Measurements from ENCODE around the gene PIGH. TPM values are rescaled to one million over a fixed set of nuclear protein-coding genes. Genes with fewer than 3 reads are reported as not detected.
A peak's percentile ranks its signal among the peaks of the same experiment; 100 is the strongest.

PIGH gene
- total and polyA plus RNA-seq, 8 donors, result 5.2 to 222 (median 21.0) TPM

- intact Hi-C loops (cut with DNase I; ENCODE audit: low total_unique reads), result no loop called here
- TF ChIP-seq POLR2A (IDR thresholded peaks at IDR 0.05) (no peak), CTCF (IDR thresholded peaks at IDR 0.05) (no peak), POLR2AphosphoS5 (IDR thresholded peaks at IDR 0.05) (no peak), EP300 (IDR thresholded peaks at IDR 0.05) (no peak)
- 85 to 94% (median 92%) methylated on average over 2 of the region's 2 CpGs for WGBS, 5 donors
- no peak overlapping the region for H3K4me3 ChIP-seq
- peak overlapping the region in 3 of 5 donors; percentile 13 to 31 (median 16) for H3K27ac ChIP-seq
- peaks cover 0 to 16% (median 6%) of the 10 kb centered on the region in 4 donors for H3K4me1 ChIP-seq
- H3K36me3 ChIP-seq, result peaks cover 14 to 44% (median 40%) of the 10 kb centered on the region in 4 donors
- no peaks in the 10 kb centered on the region for H3K27me3 ChIP-seq
- DNase-seq, result no peak
- no peaks in the 10 kb centered on the region for H3K9me3 ChIP-seq
Measured at GRCh38 chr14:67644428-67644827, 44.4 kb upstream of the PIGH start.

GRCh38 chr14:67643713-67644112 lies 43.6 kb upstream of the PIGH start:
- intact Hi-C loops (cut with DNase I; ENCODE audit: low total_unique reads), result no loop called here
- no peak for DNase-seq
- no peaks in the 10 kb centered on the region for H3K9me3 ChIP-seq
- 20 to 68% (median 49%) methylated on average over 1 of the region's 1 CpG for WGBS, 5 donors
- peaks cover 10 to 37% (median 33%) of the 10 kb centered on the region in 4 donors for H3K36me3 ChIP-seq
- TF ChIP-seq POLR2A (IDR thresholded peaks at IDR 0.05) (no peak), EP300 (IDR thresholded peaks at IDR 0.05) (no peak), POLR2AphosphoS5 (IDR thresholded peaks at IDR 0.05) (no peak), CTCF (IDR thresholded peaks at IDR 0.05) (no peak)
- H3K27ac ChIP-seq, result peak overlapping the region in 2 of 5 donors; percentile 5 to 40
- H3K4me3 ChIP-seq, result no peak overlapping the region
- H3K4me1 ChIP-seq, result peaks cover 0 to 16% (median 6%) of the 10 kb centered on the region in 4 donors
- no peaks in the 10 kb centered on the region for H3K27me3 ChIP-seq

GRCh38 chr14:67641902-67642749 lies 42.1 kb upstream of the PIGH start:
- H3K4me1 ChIP-seq, result peaks cover 0 to 16% (median 6%) of the 10 kb centered on the region in 4 donors
- DNase-seq, result no peak
- H3K4me3 ChIP-seq, result no peak overlapping the region
- TF ChIP-seq POLR2A (IDR thresholded peaks at IDR 0.05) (no peak), EP300 (IDR thresholded peaks at IDR 0.05) (no peak), POLR2AphosphoS5 (IDR thresholded peaks at IDR 0.05) (no peak)
- 48 to 73% (median 64%) methylated on average over 5 of the region's 5 CpGs for WGBS, 5 donors
- H3K27ac ChIP-seq, result no peak overlapping the region
- H3K36me3 ChIP-seq, result peaks cover 6 to 21% (median 17%) of the 10 kb centered on the region in 4 donors
- H3K9me3 ChIP-seq, result no peaks in the 10 kb centered on the region
- intact Hi-C loops (cut with DNase I; ENCODE audit: low total_unique reads), result no loop called here
- H3K27me3 ChIP-seq, result no peaks in the 10 kb centered on the region

- no peaks in the 10 kb centered on the region for H3K9me3 ChIP-seq
- TF ChIP-seq EP300 (IDR thresholded peaks at IDR 0.05) (no peak), POLR2AphosphoS5 (IDR thresholded peaks at IDR 0.05) (no peak), CTCF (IDR thresholded peaks at IDR 0.05) (no peak), POLR2A (IDR thresholded peaks at IDR 0.05) (no peak)
- no peak for DNase-seq
- peaks cover under 1 to 15% (median 11%) of the 10 kb centered on the region in 4 donors for H3K36me3 ChIP-seq
- no peaks in the 10 kb centered on the region for H3K27me3 ChIP-seq
- H3K4me1 ChIP-seq, result peaks cover 0 to 16% (median 6%) of the 10 kb centered on the region in 4 donors
- H3K4me3 ChIP-seq, result no peak overlapping the region
- 92 to 100% (median 100%) methylated on average over 1 of the region's 1 CpG for WGBS, 5 donors
- no peak overlapping the region for H3K27ac ChIP-seq
- intact Hi-C loops (cut with DNase I; ENCODE audit: low total_unique reads), result no loop called here
Measured at GRCh38 chr14:67641480-67641879, 41.4 kb upstream of the PIGH start.

GRCh38 chr14:67638642-67639041 lies 38.6 kb upstream of the PIGH start:
- no peaks in the 10 kb centered on the region for H3K9me3 ChIP-seq
- DNase-seq, result no peak
- no peaks in the 10 kb centered on the region for H3K4me1 ChIP-seq
- no peak for TF ChIP-seq POLR2AphosphoS5 (IDR thresholded peaks at IDR 0.05)
- no peak for TF ChIP-seq POLR2A (IDR thresholded peaks at IDR 0.05)
- no peak for TF ChIP-seq CTCF (IDR thresholded peaks at IDR 0.05)
- TF ChIP-seq EP300 (IDR thresholded peaks at IDR 0.05), result no peak
- no peak overlapping the region for H3K27ac ChIP-seq
- no peak overlapping the region for H3K4me3 ChIP-seq
- intact Hi-C loops (cut with DNase I; ENCODE audit: low total_unique reads), result no loop called here
- no peaks in the 10 kb centered on the region for H3K27me3 ChIP-seq
- 88 to 97% (median 91%) methylated on average over 3 of the region's 3 CpGs for WGBS, 5 donors
- H3K36me3 ChIP-seq, result no peaks in the 10 kb centered on the region
